GM23338 (cell line): ENCODE data around the gene SETD4. TPM values are rescaled to one million over a fixed set of nuclear protein-coding genes. Genes with fewer than 3 reads are reported as not detected.

Experiments
- ATAC-seq: fragments of 200-7000 bp; cut with Tn5 transposase; 3 replicates; pipeline ENCODE4 v1.9.1; 2020
- DNase-seq: peaks from one replicate; pipeline ENCODE4 v3.0.0-alpha.2; 2015; ENCODE audit warnings: low spot score
- H2AFZ ChIP-seq: fragments of 200-600 bp; sonication (generic); 2 replicates; pipeline ENCODE4 v1.8.0; 2016; ENCODE audit warnings: antibody characterized with exemption, mild to moderate bottlenecking, moderate library complexity
- H3F3A ChIP-seq: fragments of 200-600 bp; sonication (generic); replicated peaks from 2 replicates; pipeline ENCODE4 v1.8.0; 2017; ENCODE audit warnings: antibody characterized with exemption, mixed run types, low read depth
- H3K27ac ChIP-seq: fragments of 200-600 bp; sonication (generic); 2 replicates; pipeline ENCODE4 v1.6.1; 2016; ENCODE audit warnings: low read depth
- H3K27me3 ChIP-seq: fragments of 200-600 bp; sonication (generic); 2 replicates; pipeline ENCODE4 v1.8.0; 2016; ENCODE audit warnings: mild to moderate bottlenecking, mixed run types, moderate library complexity; ENCODE audit not compliant: insufficient read depth
- H3K36me3 ChIP-seq: fragments of 200-600 bp; sonication (generic); 2 replicates; pipeline ENCODE4 v1.8.0; 2016; ENCODE audit warnings: mild to moderate bottlenecking; ENCODE audit not compliant: insufficient read depth
- H3K4me1 ChIP-seq: fragments of 200-600 bp; sonication (generic); 2 replicates; pipeline ENCODE4 v1.8.0; 2016; ENCODE audit warnings: mild to moderate bottlenecking, moderate library complexity; ENCODE audit not compliant: insufficient read depth
- H3K4me2 ChIP-seq: fragments of 200-600 bp; sonication (generic); 2 replicates; pipeline ENCODE4 v1.7.1; 2017; ENCODE audit warnings: mixed run types
- H3K4me3 ChIP-seq: fragments of 200-600 bp; sonication (generic); 2 replicates; pipeline ENCODE4 v1.6.1; 2016; ENCODE audit warnings: mixed run types
- H3K79me2 ChIP-seq: fragments of 200-600 bp; sonication (generic); replicated peaks from 2 replicates; pipeline ENCODE4 v1.8.0; 2017; ENCODE audit warnings: mild to moderate bottlenecking; ENCODE audit not compliant: insufficient read depth
- H3K9me2 ChIP-seq: fragments of 200-600 bp; sonication (generic); 2 replicates; pipeline ENCODE4 v1.8.0; 2017; ENCODE audit not compliant: insufficient read depth
- H4K20me1 ChIP-seq: fragments of 200-600 bp; sonication (generic); replicated peaks from 2 replicates; pipeline ENCODE4 v1.8.0; 2017; ENCODE audit warnings: mild to moderate bottlenecking; ENCODE audit not compliant: insufficient read depth
- H3K27ac Mint-ChIP-seq: 2 replicates; pipeline ENCODE4 v1.8.0; 2020; ENCODE audit warnings: inconsistent platforms, mild to moderate bottlenecking, moderate library complexity, mixed read lengths
- H3K27me3 Mint-ChIP-seq: 3 replicates; pipeline ENCODE4 v1.8.0; 2022; ENCODE audit warnings: low read depth, mild to moderate bottlenecking, moderate library complexity, mixed read lengths, inconsistent platforms; ENCODE audit not compliant: insufficient read depth, poor library complexity
- H3K36me3 Mint-ChIP-seq: 3 replicates; pipeline ENCODE4 v1.8.0; 2021; ENCODE audit warnings: low read depth, mild to moderate bottlenecking, inconsistent platforms, moderate library complexity, mixed read lengths
- H3K4me1 Mint-ChIP-seq: 3 replicates; pipeline ENCODE4 v1.8.0; 2020; ENCODE audit warnings: mild to moderate bottlenecking, inconsistent platforms, mixed read lengths
- H3K4me3 Mint-ChIP-seq: 3 replicates; pipeline ENCODE4 v1.8.0; 2021; ENCODE audit warnings: moderate library complexity, mild to moderate bottlenecking, inconsistent platforms, mixed read lengths
- H3K9me3 Mint-ChIP-seq: 3 replicates; pipeline ENCODE4 v1.8.0; 2020; ENCODE audit warnings: moderate library complexity, mild to moderate bottlenecking, inconsistent platforms, mixed read lengths
- EZH2 ChIP-seq: fragments of 200-600 bp; sonication (generic); IDR thresholded peaks from one replicate; pipeline ENCODE4 v1.8.0; 2017; ENCODE audit warnings: antibody characterized with exemption, mild to moderate bottlenecking, low read depth; ENCODE audit not compliant: unreplicated experiment
- EZH2phosphoT487 ChIP-seq: fragments of 200-600 bp; sonication (generic); IDR thresholded peaks from one replicate; pipeline ENCODE4 v1.8.1; 2018; ENCODE audit warnings: antibody characterized with exemption; ENCODE audit not compliant: unreplicated experiment
- JUNB ChIP-seq: IDR thresholded peaks from one replicate; pipeline ENCODE4 v1.6.1; 2016; ENCODE audit warnings: antibody characterized with exemption; ENCODE audit not compliant: unreplicated experiment
- NANOG ChIP-seq: IDR thresholded peaks from 2 replicates; pipeline ENCODE4 v1.6.1; 2016; ENCODE audit warnings: antibody characterized with exemption, borderline replicate concordance
- STAT1 ChIP-seq: IDR thresholded peaks from one replicate; pipeline ENCODE4 v1.6.1; 2016; ENCODE audit warnings: antibody characterized with exemption; ENCODE audit not compliant: unreplicated experiment
- ZNF331 ChIP-seq: fragments of 250-450 bp; sonication (Bioruptor Pico); IDR thresholded peaks from 2 replicates; pipeline ENCODE4 v1.5.0; 2020; ENCODE audit warnings: low read depth, mild to moderate bottlenecking, moderate library complexity
- polyA plus RNA-seq: library from polyadenylated mRNA; unstranded; fragments of >200 nt; fragmentation: Nextera tagmentation; extraction: Ambion mirVana; gene quantifications from 2 replicates; pipeline ENCODE4 v1.2.1, GENCODE V29; 2016
- small RNA-seq: library from RNA; depleted of rRNA; stranded (forward); fragments of <200 nt; gene quantifications from one replicate; pipeline ENCODE3, GENCODE V24; 2014; ENCODE audit warnings: low replicate concordance
- total RNA-seq: library from RNA; depleted of rRNA; stranded (reverse); fragments of >200 nt; shearing (Covaris generic); gene quantifications from 2 replicates; pipeline ENCODE4 v1.2.3, GENCODE V29; 2014; rRNA removed
- TF ChIP-seq, protein P1 (sequence below): IDR thresholded peaks from one replicate; pipeline ENCODE4 v1.6.1; 2018; ENCODE audit warnings: antibody characterized with exemption; ENCODE audit not compliant: unreplicated experiment
- TF ChIP-seq, protein P2 (sequence below), 2 experiments: fragments of 200-600 bp in 1 of 2; sonication (generic) in 1 of 2; conservative IDR thresholded peaks; 2 replicates each; pipeline versions ENCODE4 v1.5.1 to v1.6.1; 2016 to 2017; ENCODE audit warnings: antibody characterized with exemption in 2 of 2, low read depth in 2 of 2, mild to moderate bottlenecking in 2 of 2, moderate library complexity in 1 of 2

SETD4 gene
- total and polyA plus RNA-seq, 2 experiments from 2014 or later = 32.5 to 45.1 TPM

DNA sequence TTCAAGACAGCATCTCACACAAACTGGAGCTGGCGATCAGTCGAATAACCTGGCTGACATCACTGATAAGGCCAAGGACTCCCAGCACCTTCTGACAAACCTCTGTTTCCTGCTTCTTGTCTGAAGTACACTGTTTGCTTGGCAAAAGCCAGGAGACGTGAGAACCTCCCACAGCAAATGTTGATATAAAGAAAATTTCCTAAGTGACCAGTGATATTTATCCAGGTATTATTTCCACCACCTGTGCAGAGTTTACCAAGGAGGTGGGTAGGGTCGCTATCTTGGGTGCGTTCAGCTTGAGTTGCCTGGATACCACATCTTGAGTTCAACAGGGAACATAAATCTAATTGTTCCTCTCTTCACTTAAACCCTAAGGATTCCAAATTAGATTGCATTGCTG, 72.9 kb downstream of the SETD4 start (continued):
- TF ChIP-seq EZH2phosphoT487 (no peak), EZH2 (no peak), JUNB (no peak), NANOG (no peak), STAT1 (no peak), ZNF331 (CRISPR knock-in tag) (no peak)
- TF ChIP-seq, protein P1, sequence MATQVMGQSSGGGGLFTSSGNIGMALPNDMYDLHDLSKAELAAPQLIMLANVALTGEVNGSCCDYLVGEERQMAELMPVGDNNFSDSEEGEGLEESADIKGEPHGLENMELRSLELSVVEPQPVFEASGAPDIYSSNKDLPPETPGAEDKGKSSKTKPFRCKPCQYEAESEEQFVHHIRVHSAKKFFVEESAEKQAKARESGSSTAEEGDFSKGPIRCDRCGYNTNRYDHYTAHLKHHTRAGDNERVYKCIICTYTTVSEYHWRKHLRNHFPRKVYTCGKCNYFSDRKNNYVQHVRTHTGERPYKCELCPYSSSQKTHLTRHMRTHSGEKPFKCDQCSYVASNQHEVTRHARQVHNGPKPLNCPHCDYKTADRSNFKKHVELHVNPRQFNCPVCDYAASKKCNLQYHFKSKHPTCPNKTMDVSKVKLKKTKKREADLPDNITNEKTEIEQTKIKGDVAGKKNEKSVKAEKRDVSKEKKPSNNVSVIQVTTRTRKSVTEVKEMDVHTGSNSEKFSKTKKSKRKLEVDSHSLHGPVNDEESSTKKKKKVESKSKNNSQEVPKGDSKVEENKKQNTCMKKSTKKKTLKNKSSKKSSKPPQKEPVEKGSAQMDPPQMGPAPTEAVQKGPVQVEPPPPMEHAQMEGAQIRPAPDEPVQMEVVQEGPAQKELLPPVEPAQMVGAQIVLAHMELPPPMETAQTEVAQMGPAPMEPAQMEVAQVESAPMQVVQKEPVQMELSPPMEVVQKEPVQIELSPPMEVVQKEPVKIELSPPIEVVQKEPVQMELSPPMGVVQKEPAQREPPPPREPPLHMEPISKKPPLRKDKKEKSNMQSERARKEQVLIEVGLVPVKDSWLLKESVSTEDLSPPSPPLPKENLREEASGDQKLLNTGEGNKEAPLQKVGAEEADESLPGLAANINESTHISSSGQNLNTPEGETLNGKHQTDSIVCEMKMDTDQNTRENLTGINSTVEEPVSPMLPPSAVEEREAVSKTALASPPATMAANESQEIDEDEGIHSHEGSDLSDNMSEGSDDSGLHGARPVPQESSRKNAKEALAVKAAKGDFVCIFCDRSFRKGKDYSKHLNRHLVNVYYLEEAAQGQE = no peak

DNA sequence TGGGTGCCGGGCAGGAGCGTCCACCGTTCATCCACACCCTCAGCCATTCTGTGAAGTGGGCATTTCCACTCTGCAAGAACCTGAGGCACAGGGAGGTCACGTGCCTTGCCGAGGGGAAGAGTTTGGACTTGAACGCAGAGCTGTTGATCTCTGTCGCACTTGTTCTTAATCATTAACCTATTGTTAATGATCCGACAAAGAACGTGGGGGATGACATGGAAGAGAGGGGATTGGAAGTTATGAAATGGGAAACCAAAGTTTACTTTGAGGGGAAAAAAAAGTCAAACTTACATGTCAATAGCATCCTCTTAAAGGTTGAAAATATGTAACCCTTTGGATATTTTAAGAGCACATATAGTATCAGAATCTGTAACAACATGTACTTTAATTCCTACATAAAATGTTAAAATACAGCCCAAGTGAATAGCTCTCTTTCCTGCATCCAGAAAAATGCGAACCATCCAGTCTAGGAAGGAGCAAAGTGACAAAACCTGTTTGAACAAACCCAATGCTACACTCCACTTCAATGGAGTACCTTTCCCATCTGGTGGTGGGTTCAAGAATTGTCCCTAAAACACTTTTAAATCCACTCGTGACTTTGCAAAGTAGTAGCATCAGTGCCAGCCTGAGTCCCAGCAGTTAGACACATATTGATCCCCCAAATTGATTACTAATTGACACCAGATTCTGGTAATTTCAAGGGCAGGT, 75.5 kb downstream of the SETD4 start:
- peaks cover 2% of the 10 kb centered on the region for H3K27me3 Mint-ChIP-seq
- no peak overlapping the region for H3K4me3 Mint-ChIP-seq
- peaks cover 10% of the 10 kb centered on the region; the same call in 2 of the 3 replicates for H3K9me3 Mint-ChIP-seq
- no peaks in the 10 kb centered on the region for H4K20me1 ChIP-seq
- H2AFZ ChIP-seq = no peak overlapping the region; the same call in 1 of the 2 replicates
- H3K4me1 Mint-ChIP-seq = no peaks in the 10 kb centered on the region
- no peaks in the 10 kb centered on the region for H3K36me3 Mint-ChIP-seq
- no peak overlapping the region for H3K27ac ChIP-seq
- no peaks in the 10 kb centered on the region for H3K4me1 ChIP-seq
- no peaks in the 10 kb centered on the region for H3K36me3 ChIP-seq
- DNase-seq (peak; percentile 45), ATAC-seq (no peak)
- no peak overlapping the region for H3K27ac Mint-ChIP-seq
- no peaks in the 10 kb centered on the region for H3K27me3 ChIP-seq
- H3K4me3 ChIP-seq = no peak overlapping the region
- no peaks in the 10 kb centered on the region for H3K9me2 ChIP-seq
- no peak overlapping the region for H3K4me2 ChIP-seq
- H3K79me2 ChIP-seq = no peaks in the 10 kb centered on the region
- no peaks in the 10 kb centered on the region for H3F3A ChIP-seq
- TF ChIP-seq EZH2 = no peak
- TF ChIP-seq, protein P2, sequence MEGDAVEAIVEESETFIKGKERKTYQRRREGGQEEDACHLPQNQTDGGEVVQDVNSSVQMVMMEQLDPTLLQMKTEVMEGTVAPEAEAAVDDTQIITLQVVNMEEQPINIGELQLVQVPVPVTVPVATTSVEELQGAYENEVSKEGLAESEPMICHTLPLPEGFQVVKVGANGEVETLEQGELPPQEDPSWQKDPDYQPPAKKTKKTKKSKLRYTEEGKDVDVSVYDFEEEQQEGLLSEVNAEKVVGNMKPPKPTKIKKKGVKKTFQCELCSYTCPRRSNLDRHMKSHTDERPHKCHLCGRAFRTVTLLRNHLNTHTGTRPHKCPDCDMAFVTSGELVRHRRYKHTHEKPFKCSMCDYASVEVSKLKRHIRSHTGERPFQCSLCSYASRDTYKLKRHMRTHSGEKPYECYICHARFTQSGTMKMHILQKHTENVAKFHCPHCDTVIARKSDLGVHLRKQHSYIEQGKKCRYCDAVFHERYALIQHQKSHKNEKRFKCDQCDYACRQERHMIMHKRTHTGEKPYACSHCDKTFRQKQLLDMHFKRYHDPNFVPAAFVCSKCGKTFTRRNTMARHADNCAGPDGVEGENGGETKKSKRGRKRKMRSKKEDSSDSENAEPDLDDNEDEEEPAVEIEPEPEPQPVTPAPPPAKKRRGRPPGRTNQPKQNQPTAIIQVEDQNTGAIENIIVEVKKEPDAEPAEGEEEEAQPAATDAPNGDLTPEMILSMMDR (conservative IDR thresholded peaks at IDR 0.05; ENCODE audit: low read depth in 2 of 2) = peak; percentile 28 to 29; a peak in 3 of 4 replicates

Small RNA genes within 50 kb of the gene (small RNA-seq; reads per million reads assigned to genes)
- gene RNU6-992P = not detected

Other genes starting within 250 kb of the SETD4 start
- gene CBR1, start 9.5 kb upstream of the SETD4 start, total RNA-seq = 487 and 499 TPM in 2 replicates
- gene CBR1, start 9.5 kb upstream of the SETD4 start, polyA plus RNA-seq = 273 and 285 TPM in 2 replicates
- 4.0 and 4.6 TPM in 2 replicates for gene CBR3, start 74.6 kb upstream of the SETD4 start, total RNA-seq
- 8.2 and 8.7 TPM in 2 replicates for gene CBR3, start 74.6 kb upstream of the SETD4 start, polyA plus RNA-seq
- gene DOP1B, start 96.3 kb upstream of the SETD4 start, total RNA-seq = 9.9 and 18.0 TPM in 2 replicates
- gene DOP1B, start 96.3 kb upstream of the SETD4 start, polyA plus RNA-seq = 2.8 and 4.9 TPM in 2 replicates